Keratinocyte (primary cell): Measurements from ENCODE around the gene UBR3. TPM values are rescaled to one million over a fixed set of nuclear protein-coding genes. Genes with fewer than 3 reads are reported as not detected.

ENCODE experiments used
- DNase-seq: peaks from one replicate; pipeline ENCODE4 v3.0.0-alpha.2; 2011; ENCODE audit warnings: low read depth, missing footprints, low spot score
- FAIRE-seq: peaks from 2 replicates; lab custom pipeline; 2011; peaks lifted over from hg19 to GRCh38; lab: Jason Lieb, UNC
- H2AFZ ChIP-seq: 2 replicates; pipeline ENCODE4 v1.6.0; 2012; ENCODE audit warnings: low read length, control low read depth, inconsistent platforms; ENCODE audit not compliant: control insufficient read depth
- H3K27ac ChIP-seq: 2 replicates; pipeline ENCODE4 v1.5.1; 2011; ENCODE audit warnings: low read length; ENCODE audit not compliant: control insufficient read depth, insufficient read depth
- H3K27me3 ChIP-seq: 3 replicates; pipeline ENCODE4 v1.6.0; 2011; ENCODE audit warnings: low read length; ENCODE audit not compliant: control insufficient read depth, insufficient read depth; ENCODE audit errors: extremely low read depth
- H3K36me3 ChIP-seq, 2 experiments: 2 replicates in 1 of 2; 3 replicates in 1 of 2; pipeline ENCODE4 v1.5.1; 2011; ENCODE audit warnings: low read length in 2 of 2, mild to moderate bottlenecking in 1 of 2; ENCODE audit not compliant: control insufficient read depth in 2 of 2, insufficient read depth in 2 of 2; ENCODE audit errors: extremely low read depth in 1 of 2
- H3K4me1 ChIP-seq: 3 replicates; pipeline ENCODE4 v1.5.1; 2011; ENCODE audit warnings: low read length; ENCODE audit not compliant: control insufficient read depth, insufficient read depth; ENCODE audit errors: extremely low read depth
- H3K4me2 ChIP-seq: 3 replicates; pipeline ENCODE4 v1.6.0; 2011; ENCODE audit warnings: low read depth, low read length; ENCODE audit not compliant: control insufficient read depth, insufficient read depth; ENCODE audit errors: extremely low read depth
- H3K4me3 ChIP-seq, 3 experiments: fragments of 200-600 bp in 1 of 3; sonication (generic) in 1 of 3; 2 replicates in 2 of 3; 3 replicates in 1 of 3; pipeline ENCODE4 v1.5.1; 2011 to 2016; ENCODE audit warnings: low read length in 3 of 3, mild to moderate bottlenecking in 3 of 3, control low read depth in 2 of 3, inconsistent platforms in 1 of 3, low read depth in 1 of 3, mixed read lengths in 1 of 3, mixed run types in 1 of 3, moderate library complexity in 1 of 3; ENCODE audit not compliant: control insufficient read depth in 2 of 3, insufficient read depth in 2 of 3; ENCODE audit errors: extremely low read depth in 1 of 3
- H3K79me2 ChIP-seq: 2 replicates; pipeline ENCODE4 v1.6.0; 2012; ENCODE audit warnings: low read length; ENCODE audit not compliant: control insufficient read depth, insufficient read depth
- H3K9ac ChIP-seq: 3 replicates; pipeline ENCODE4 v1.6.0; 2011; ENCODE audit warnings: low read length; ENCODE audit not compliant: control insufficient read depth, insufficient read depth; ENCODE audit errors: extremely low read depth
- H3K9me1 ChIP-seq: 3 replicates; pipeline ENCODE4 v1.6.0; 2011; ENCODE audit warnings: low read length; ENCODE audit not compliant: control insufficient read depth, insufficient read depth; ENCODE audit errors: extremely low read depth
- H3K9me3 ChIP-seq: 2 replicates; pipeline ENCODE4 v1.5.1; 2012; ENCODE audit warnings: low read depth, low read length; ENCODE audit not compliant: control insufficient read depth
- H4K20me1 ChIP-seq: 3 replicates; pipeline ENCODE4 v1.6.0; 2011; ENCODE audit warnings: low read length; ENCODE audit not compliant: control insufficient read depth, insufficient read depth; ENCODE audit errors: extremely low read depth
- CTCF ChIP-seq, 3 experiments: IDR thresholded peaks in 1 of 3; conservative IDR thresholded peaks in 1 of 3; optimal IDR thresholded peaks in 1 of 3; 2 replicates in 2 of 3; 3 replicates in 1 of 3; pipeline versions ENCODE3 to v1.5.1; 2011; ENCODE audit warnings: low read length in 3 of 3, mild to moderate bottlenecking in 3 of 3, moderate library complexity in 2 of 3, control low read depth in 1 of 3, inconsistent platforms in 1 of 3; ENCODE audit not compliant: insufficient read depth in 2 of 3; ENCODE audit errors: extremely low read depth in 1 of 3
- EZH2 ChIP-seq: IDR thresholded peaks from one replicate; pipeline ENCODE4 v1.6.1; 2012; ENCODE audit warnings: inconsistent platforms, mild to moderate bottlenecking, low read length, moderate library complexity
- dilution Hi-C: fragments of 300-500 bp; cut with MboI; formaldehyde crosslinking; loops from one replicate; pipeline ENCODE4 v1.7.0; 2020; ENCODE audit warnings: low sequenced_read_pairs; ENCODE audit not compliant: extremely low pct_ligation_motif_present
- polyA plus RNA-seq, 5 experiments: library from polyadenylated mRNA; depleted of rRNA in 3 of 5; stranded (reverse) in 3 of 5; stranded (forward) in 1 of 5; unstranded in 1 of 5; fragments of >200 nt; gene quantifications; 1 replicate in 1 of 5; 2 replicates in 3 of 5; 3 replicates in 1 of 5; pipeline versions ENCODE4 v1.2.1 to v1.2.3, GENCODE V29; 2011 to 2012; ENCODE audit warnings: missing spikeins in 2 of 5, low read depth in 1 of 5, low replicate concordance in 1 of 5

The UBR3 gene
- polyA plus RNA-seq, 1 donor (not counting 4 experiments of a cell fraction or from before 2014, with no cell fraction given) = 14.7 TPM

DNA sequence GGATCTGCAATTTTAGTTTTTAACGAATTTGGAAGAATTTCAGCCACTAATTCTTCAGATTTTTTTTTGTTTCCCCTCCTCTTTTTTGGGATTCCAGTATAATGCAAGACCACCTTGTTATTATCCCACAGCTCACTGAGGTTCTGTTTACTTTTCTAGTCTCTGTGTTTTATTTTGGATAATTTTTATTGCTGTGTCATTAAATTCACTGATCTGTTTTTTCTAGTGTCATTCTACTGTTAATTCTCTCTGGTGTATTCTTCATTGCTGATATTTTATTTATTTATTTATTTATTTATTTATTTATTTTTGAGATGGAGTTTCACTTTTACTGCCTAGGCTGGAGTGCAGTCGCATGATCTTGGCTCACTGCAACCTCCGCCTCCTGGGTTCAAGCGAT is 32.2 kb downstream of the UBR3 start:
- no peak overlapping the region for H3K4me2 ChIP-seq
- H3K27ac ChIP-seq = no peak overlapping the region
- dilution Hi-C loops = no loop called here
- DNase-seq (no peak), FAIRE-seq (no peak)
- no peaks in the 10 kb centered on the region for H3K27me3 ChIP-seq
- no peak overlapping the region for H3K9ac ChIP-seq
- TF ChIP-seq EZH2 (no peak), CTCF (optimal IDR thresholded peaks at IDR 0.05 in 1 of 3, IDR thresholded peaks at IDR 0.05 in 1 of 3, conservative IDR thresholded peaks at IDR 0.05 in 1 of 3; ENCODE audit: extremely low read depth in 1 of 3, insufficient read depth in 2 of 3, low read length in 3 of 3) (no peak)
- no peaks in the 10 kb centered on the region for H3K4me1 ChIP-seq
- H3K36me3 ChIP-seq = no peaks in the 10 kb centered on the region
- no peaks in the 10 kb centered on the region for H3K9me1 ChIP-seq
- no peak overlapping the region for H2AFZ ChIP-seq
- H4K20me1 ChIP-seq = no peaks in the 10 kb centered on the region
- no peaks in the 10 kb centered on the region for H3K9me3 ChIP-seq
- peaks cover 22% of the 10 kb centered on the region for H3K79me2 ChIP-seq
- H3K4me3 ChIP-seq = no peak overlapping the region

DNA sequence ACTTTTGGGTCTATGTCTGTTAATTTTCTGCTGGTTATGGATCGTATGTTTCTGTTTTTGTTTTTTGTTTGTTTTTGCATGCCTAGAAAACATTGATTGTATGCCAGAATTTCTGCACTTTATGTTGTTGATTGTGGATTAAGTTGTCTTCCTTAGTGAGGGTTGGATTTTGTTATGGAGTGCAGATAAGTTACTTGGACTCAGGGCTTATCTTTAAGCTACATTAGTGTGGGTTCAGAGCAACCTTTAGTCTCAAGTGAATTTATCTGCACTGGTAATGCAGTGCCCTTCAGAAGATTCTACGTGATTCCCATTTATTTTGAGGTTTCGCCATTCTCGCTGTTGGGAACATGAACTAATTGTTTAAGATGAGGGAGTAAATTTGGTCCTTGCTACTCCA is 32.9 kb downstream of the UBR3 start:
- no peak for TF ChIP-seq EZH2
- no peak for TF ChIP-seq CTCF (optimal IDR thresholded peaks at IDR 0.05 in 1 of 3, IDR thresholded peaks at IDR 0.05 in 1 of 3, conservative IDR thresholded peaks at IDR 0.05 in 1 of 3; ENCODE audit: extremely low read depth in 1 of 3, insufficient read depth in 2 of 3, low read length in 3 of 3)
- H3K4me3 ChIP-seq = no peak overlapping the region
- dilution Hi-C loops = no loop called here
- DNase-seq = no peak
- H3K79me2 ChIP-seq = peaks cover 22% of the 10 kb centered on the region
- no peak for FAIRE-seq
- H3K4me1 ChIP-seq = no peaks in the 10 kb centered on the region
- no peak overlapping the region for H3K4me2 ChIP-seq
- H3K9ac ChIP-seq = no peak overlapping the region
- H3K27me3 ChIP-seq = no peaks in the 10 kb centered on the region
- no peaks in the 10 kb centered on the region for H4K20me1 ChIP-seq
- H3K36me3 ChIP-seq = no peaks in the 10 kb centered on the region
- no peaks in the 10 kb centered on the region for H3K9me1 ChIP-seq
- no peaks in the 10 kb centered on the region for H3K9me3 ChIP-seq
- H2AFZ ChIP-seq = no peak overlapping the region
- no peak overlapping the region for H3K27ac ChIP-seq
